K562 (cell line): ENCODE data around the gene RHOC. TPM values are rescaled to one million over a fixed set of nuclear protein-coding genes. Genes with fewer than 3 reads are reported as not detected.

Experiments
- ATAC-seq: fragments of 200-7000 bp; cut with Tn5 transposase; 3 replicates; pipeline ENCODE4 v1.9.1; 2020; ENCODE audit warnings: moderate library complexity
- BruUV-seq: library from RNA; stranded (reverse); fragments of 400-500 nt; replicated peaks from 2 replicates; lab custom pipeline; 2021; lab: Mats Ljungman, UMichigan
- CTCF ChIA-PET: fragments of 300-600 bp; formaldehyde crosslinking; extraction: SDS; loops from one replicate; lab custom pipeline; 2021; ENCODE audit warnings: low intra/inter-chr PET ratio; lab: Yijun Ruan, JAX
- POLR2A ChIA-PET: fragments of 300-600, 350-650 bp; sonication (Branson Sonifier 250); formaldehyde crosslinking; extraction: SDS; loops from one replicate; lab custom pipeline; 2021; ENCODE audit warnings: antibody characterized with exemption, inconsistent platforms; lab: Yijun Ruan, JAX
- DNase-seq, 4 experiments: peaks; one replicate each; pipeline versions ENCODE4 v3.0.0 to v3.0.0-alpha.2; 2011 to 2018; ENCODE audit warnings: low spot score in 3 of 4, mixed read lengths in 3 of 4; ENCODE audit errors: extremely low read depth in 1 of 4
- FAIRE-seq: peaks from 2 replicates; lab custom pipeline; 2011; peaks lifted over from hg19 to GRCh38; lab: Jason Lieb, UNC
- H2AFZ ChIP-seq: 2 replicates; pipeline ENCODE4 v1.6.0; 2011; ENCODE audit warnings: low read depth, low read length, control low read depth, inconsistent platforms
- H3K27ac ChIP-seq: fragments of 200-600 bp; 3 replicates; pipeline ENCODE4 v1.8.0; 2011; ENCODE audit warnings: low read depth, mild to moderate bottlenecking, control low read depth, inconsistent platforms, low read length, moderate library complexity, mixed read lengths; ENCODE audit errors: extremely low read depth
- H3K27me3 ChIP-seq, 2 experiments: fragments of 300-600 bp in 1 of 2; 2 replicates in 1 of 2; 3 replicates in 1 of 2; pipeline versions ENCODE4 v1.6.0 to v1.8.0; 2011; ENCODE audit warnings: inconsistent platforms in 2 of 2, low read length in 2 of 2, mild to moderate bottlenecking in 1 of 2, mixed read lengths in 1 of 2, moderate library complexity in 1 of 2; ENCODE audit not compliant: control insufficient read depth in 2 of 2, insufficient read depth in 2 of 2
- H3K36me3 ChIP-seq: fragments of 300-600 bp; 3 replicates; pipeline ENCODE4 v1.8.0; 2011; ENCODE audit warnings: mild to moderate bottlenecking, low read length, inconsistent platforms; ENCODE audit not compliant: control insufficient read depth, insufficient read depth
- H3K4me1 ChIP-seq, 2 experiments: fragments of 200-600 bp in 1 of 2; replicated peaks in 1 of 2; 2 replicates in 1 of 2; 3 replicates in 1 of 2; pipeline versions ENCODE4 v1.5.1 to v1.8.0; 2011; ENCODE audit warnings: inconsistent platforms in 2 of 2, low read length in 2 of 2, mild to moderate bottlenecking in 1 of 2, mixed read lengths in 1 of 2, moderate library complexity in 1 of 2; ENCODE audit not compliant: control insufficient read depth in 2 of 2, insufficient read depth in 2 of 2
- H3K4me2 ChIP-seq: 2 replicates; pipeline ENCODE4 v1.6.1; 2011; ENCODE audit warnings: low read length, control low read depth, inconsistent platforms, mixed read lengths; ENCODE audit not compliant: insufficient read depth
- H3K4me3 ChIP-seq: fragments of 200-600 bp; sonication (generic), shearing (Covaris generic); 2 replicates; pipeline ENCODE4 v1.5.1; 2016; ENCODE audit warnings: control low read depth, inconsistent platforms
- H3K79me2 ChIP-seq: fragments of 200-600 bp; 3 replicates; pipeline ENCODE4 v1.8.0; 2011; ENCODE audit warnings: low read length, inconsistent platforms; ENCODE audit not compliant: control insufficient read depth, insufficient read depth
- H3K9ac ChIP-seq, 2 experiments: 2 replicates each; pipeline versions ENCODE4 v1.6.0 to v1.6.1; 2011; ENCODE audit warnings: low read depth in 2 of 2, low read length in 2 of 2, control low read depth in 1 of 2, inconsistent platforms in 1 of 2, mild to moderate bottlenecking in 1 of 2, mixed read lengths in 1 of 2; ENCODE audit not compliant: insufficient read depth in 1 of 2
- H3K9me1 ChIP-seq: one replicate; pipeline ENCODE4 v1.6.0; 2011; ENCODE audit warnings: inconsistent platforms, mild to moderate bottlenecking, low read length, moderate library complexity; ENCODE audit not compliant: control insufficient read depth, insufficient read depth
- H3K9me3 ChIP-seq: replicated peaks from 2 replicates; pipeline ENCODE4 v1.5.1; 2011; ENCODE audit warnings: low read depth, low read length, inconsistent platforms; ENCODE audit not compliant: control insufficient read depth, insufficient read depth
- H4K20me1 ChIP-seq: replicated peaks from 2 replicates; pipeline ENCODE4 v1.6.1; 2011; ENCODE audit warnings: low read length, inconsistent platforms, mixed read lengths; ENCODE audit not compliant: control insufficient read depth, insufficient read depth
- E2F4 ChIP-seq: sonication (generic); formaldehyde crosslinking; IDR thresholded peaks from 2 replicates; pipeline ENCODE4 v1.8.0; 2022; ENCODE audit warnings: mild to moderate bottlenecking, low read depth, missing genetic modification reagents
- ESRRB ChIP-seq: fragments of 250-450 bp; sonication (Bioruptor Pico); IDR thresholded peaks from 2 replicates; pipeline ENCODE4 v1.5.0; 2020; ENCODE audit warnings: mild to moderate bottlenecking, moderate library complexity, borderline replicate concordance
- ETS2 ChIP-seq: IDR thresholded peaks from 2 replicates; pipeline ENCODE4 v1.6.1; 2016; ENCODE audit warnings: borderline replicate concordance, missing genetic modification characterization, mild to moderate bottlenecking, moderate library complexity, missing compliant biosample characterization; ENCODE audit not compliant: poor library complexity, severe bottlenecking
- GABPA ChIP-seq: fragments of 200-800 bp; sonication (Bioruptor generic); conservative IDR thresholded peaks from 2 replicates; pipeline ENCODE4 v1.6.1; 2016; ENCODE audit warnings: low read depth, missing genetic modification characterization, missing compliant biosample characterization
- GTF2B ChIP-seq: IDR thresholded peaks from 2 replicates; pipeline ENCODE4 v1.6.1; 2011; ENCODE audit not compliant: insufficient read length; ENCODE audit errors: extremely low read depth
- GTF2F1 ChIP-seq: IDR thresholded peaks from 2 replicates; pipeline ENCODE4 v1.6.1; 2011; ENCODE audit warnings: low read depth, low read length, improper control_type of control experiment
- KHSRP ChIP-seq: fragments of 450-650 bp; IDR thresholded peaks from 2 replicates; pipeline ENCODE4 v1.6.1; 2017
- MCM3 ChIP-seq: fragments of 450-650 bp; IDR thresholded peaks from 2 replicates; pipeline ENCODE4 v1.6.1; 2016
- NEUROD1 ChIP-seq: fragments of 150-350 bp; IDR thresholded peaks from 2 replicates; pipeline ENCODE4 v1.6.1; 2014; ENCODE audit warnings: borderline replicate concordance, low read length, low read depth; ENCODE audit not compliant: partially characterized antibody
- ZFP1 ChIP-seq: fragments of 450-650 bp; formaldehyde crosslinking; IDR thresholded peaks from 2 replicates; pipeline ENCODE4 v1.4.0; 2020; ENCODE audit warnings: mild to moderate bottlenecking, mixed read lengths
- ZKSCAN1 ChIP-seq: fragments of 150-350 bp; IDR thresholded peaks from 2 replicates; pipeline ENCODE4 v1.6.1; 2016; ENCODE audit warnings: low read depth, low read length
- WGBS: fragments of 100-300 bp; shearing (Covaris generic); methylation state at CpG from one replicate; pipeline ENCODE4 v1.1.6; 2016; ENCODE audit warnings: low coverage, mixed read lengths; ENCODE audit not compliant: insufficient coverage; ENCODE audit errors: missing lambda C conversion rate; 5-methylcytosine and 5-hydroxymethylcytosine counted together
- in situ Hi-C: fragments of 300-500 bp; cut with MboI; formaldehyde crosslinking; loops from 4 replicates; pipeline ENCODE4 v1.15.0; 2018; ENCODE audit warnings: inconsistent platforms, mixed read lengths
- intact Hi-C: fragments of 100-400 bp; cut with micrococcal nuclease; formaldehyde crosslinking; loops from 2 replicates; pipeline ENCODE4 v1.14.2; 2022
- polyA plus RNA-seq, 8 experiments: library from polyadenylated mRNA; depleted of rRNA in 4 of 8; stranded (reverse) in 5 of 8; unstranded in 3 of 8; fragments of >200 nt; fragmentation: Nextera tagmentation in 2 of 8; fragmentation: Illumina TruSeq in 1 of 8; extraction: Ambion mirVana in 2 of 8; extraction: Trizol in 1 of 8; gene quantifications; 2 replicates each; pipeline versions ENCODE4 v1.2.1 to v1.2.3, GENCODE V29; 2011 to 2014; ENCODE audit warnings: inconsistent platforms in 1 of 8, missing spikeins in 1 of 8
- total RNA-seq, 7 experiments: library from RNA; depleted of rRNA in 6 of 7; stranded (reverse); fragments of >200 nt in 6 of 7; fragmentation: Illumina TruSeq in 2 of 7; extraction: Trizol in 2 of 7; gene quantifications; 2 replicates each; pipeline versions ENCODE4 v1.2.1 to v1.2.3, GENCODE V29; 2011 to 2021; ENCODE audit warnings: low replicate concordance in 1 of 7
- TF ChIP-seq, protein P1 (sequence below), 2 experiments: IDR thresholded peaks; 2 replicates each; pipeline ENCODE4 v1.6.1; 2012; ENCODE audit warnings: improper control_type of control experiment in 2 of 2, low read depth in 2 of 2, low read length in 2 of 2, borderline replicate concordance in 1 of 2
- TF ChIP-seq, protein P2 (sequence below): fragments of 250-450 bp; sonication (Bioruptor Pico); IDR thresholded peaks from 2 replicates; pipeline ENCODE4 v1.8.0; 2022; ENCODE audit warnings: inconsistent platforms, mild to moderate bottlenecking, moderate library complexity, borderline replicate concordance

RHOC gene
- total and polyA plus RNA-seq, 9 of the 15 experiments (the other 6 are each of a cell fraction or from before 2014, with no cell fraction given) = 35.2 to 364 (median 204) TPM

DNA sequence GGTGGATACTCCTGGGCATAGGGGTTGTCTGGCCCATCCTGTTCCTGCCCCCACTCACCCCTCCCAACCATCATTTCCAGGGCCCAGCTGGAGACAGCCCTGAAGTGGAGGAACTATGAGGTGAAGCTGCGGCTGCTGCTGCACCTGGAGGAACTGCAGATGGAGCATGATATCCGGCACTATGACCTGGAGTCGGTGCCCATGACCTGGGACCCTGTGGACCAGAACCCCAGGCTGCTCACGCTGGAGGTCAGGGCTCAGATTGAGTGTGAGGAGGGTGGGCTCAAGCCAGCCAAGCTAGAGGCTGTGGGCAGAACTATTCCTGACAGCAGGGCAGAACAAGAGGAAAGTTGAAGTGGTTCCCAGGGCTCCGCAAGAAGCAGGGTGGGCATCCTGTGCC, 14.2 kb downstream of the RHOC start:
- Histone ChIP-seq H3K27me3 (no peaks in the 10 kb centered on the region), H3K4me2 (no peak overlapping the region), H3K36me3 (peaks cover 83% of the 10 kb centered on the region), H2AFZ (no peak overlapping the region), H3K4me3 (no peak overlapping the region), H3K79me2 (no peaks in the 10 kb centered on the region), H3K9me3 (no peaks in the 10 kb centered on the region), H3K4me1 (peaks cover 20 to 36% of the 10 kb centered on the region in 2 experiments), H4K20me1 (peaks cover 3% of the 10 kb centered on the region; the same call in 1 of the 2 replicates), H3K9me1 (peaks cover 9% of the 10 kb centered on the region), H3K9ac (no peak overlapping the region), H3K27ac (no peak overlapping the region)
- BruUV-seq = no TSS peak
- FAIRE-seq (no peak), DNase-seq (no peak), ATAC-seq (no peak)
- WGBS = 95% methylated on average over 5 of the region's 5 CpGs
- intact Hi-C loops = no loop called here
- POLR2A ChIA-PET = interaction anchor here (1.1 to 8.7 kb wide), 3 partner anchors 8 to 18 kb away, joined by 3 to 104 read pairs (median 4); partner anchors contain the start of gene MOV10
- in situ Hi-C loops = no loop called here
- CTCF ChIA-PET = no interaction called here
- TF ChIP-seq GABPA (tag) = no peak
- TF ChIP-seq MCM3 = no peak
- TF ChIP-seq NEUROD1 = no peak
- TF ChIP-seq ESRRB (CRISPR knock-in tag) = no peak
- no peak for TF ChIP-seq GTF2F1
- TF ChIP-seq ZKSCAN1 = no peak
- TF ChIP-seq E2F4 (CRISPR knock-in tag) = no peak
- TF ChIP-seq, protein P1, sequence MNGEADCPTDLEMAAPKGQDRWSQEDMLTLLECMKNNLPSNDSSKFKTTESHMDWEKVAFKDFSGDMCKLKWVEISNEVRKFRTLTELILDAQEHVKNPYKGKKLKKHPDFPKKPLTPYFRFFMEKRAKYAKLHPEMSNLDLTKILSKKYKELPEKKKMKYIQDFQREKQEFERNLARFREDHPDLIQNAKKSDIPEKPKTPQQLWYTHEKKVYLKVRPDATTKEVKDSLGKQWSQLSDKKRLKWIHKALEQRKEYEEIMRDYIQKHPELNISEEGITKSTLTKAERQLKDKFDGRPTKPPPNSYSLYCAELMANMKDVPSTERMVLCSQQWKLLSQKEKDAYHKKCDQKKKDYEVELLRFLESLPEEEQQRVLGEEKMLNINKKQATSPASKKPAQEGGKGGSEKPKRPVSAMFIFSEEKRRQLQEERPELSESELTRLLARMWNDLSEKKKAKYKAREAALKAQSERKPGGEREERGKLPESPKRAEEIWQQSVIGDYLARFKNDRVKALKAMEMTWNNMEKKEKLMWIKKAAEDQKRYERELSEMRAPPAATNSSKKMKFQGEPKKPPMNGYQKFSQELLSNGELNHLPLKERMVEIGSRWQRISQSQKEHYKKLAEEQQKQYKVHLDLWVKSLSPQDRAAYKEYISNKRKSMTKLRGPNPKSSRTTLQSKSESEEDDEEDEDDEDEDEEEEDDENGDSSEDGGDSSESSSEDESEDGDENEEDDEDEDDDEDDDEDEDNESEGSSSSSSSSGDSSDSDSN (IDR thresholded peaks at IDR 0.05; ENCODE audit: borderline replicate concordance in 1 of 2, low read depth in 2 of 2, low read length in 2 of 2) = no peak
- no peak for TF ChIP-seq GTF2B
- TF ChIP-seq ZFP1 = no peak
- TF ChIP-seq ETS2 = no peak
- TF ChIP-seq, protein P2, sequence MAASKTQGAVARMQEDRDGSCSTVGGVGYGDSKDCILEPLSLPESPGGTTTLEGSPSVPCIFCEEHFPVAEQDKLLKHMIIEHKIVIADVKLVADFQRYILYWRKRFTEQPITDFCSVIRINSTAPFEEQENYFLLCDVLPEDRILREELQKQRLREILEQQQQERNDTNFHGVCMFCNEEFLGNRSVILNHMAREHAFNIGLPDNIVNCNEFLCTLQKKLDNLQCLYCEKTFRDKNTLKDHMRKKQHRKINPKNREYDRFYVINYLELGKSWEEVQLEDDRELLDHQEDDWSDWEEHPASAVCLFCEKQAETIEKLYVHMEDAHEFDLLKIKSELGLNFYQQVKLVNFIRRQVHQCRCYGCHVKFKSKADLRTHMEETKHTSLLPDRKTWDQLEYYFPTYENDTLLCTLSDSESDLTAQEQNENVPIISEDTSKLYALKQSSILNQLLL (CRISPR knock-in tag) = no peak
- no peak for TF ChIP-seq KHSRP
